Mesenchymal stem cell (in vitro differentiated cells and primary cell): Measurements from ENCODE around the gene IL7R.

Experiments
- DNase-seq: peaks from one replicate; pipeline ENCODE4 v3.0.0-alpha.2; 2013
- H2AFZ ChIP-seq: one replicate; pipeline ENCODE4 v1.6.1; 2013; ENCODE audit warnings: low read depth, mild to moderate bottlenecking, control low read depth, inconsistent platforms, low read length, moderate library complexity
- H2AK5ac ChIP-seq: 2 replicates; pipeline ENCODE4 v1.6.1; 2013; ENCODE audit warnings: low read length, moderate library complexity, mild to moderate bottlenecking, inconsistent platforms; ENCODE audit not compliant: severe bottlenecking
- H2BK120ac ChIP-seq: one replicate; pipeline ENCODE4 v1.6.1; 2013; ENCODE audit warnings: low read depth, mild to moderate bottlenecking, inconsistent platforms, low read length, moderate library complexity
- H2BK12ac ChIP-seq, 2 experiments: one replicate each; pipeline ENCODE4 v1.6.1; 2013; ENCODE audit warnings: inconsistent platforms in 2 of 2, low read length in 2 of 2, mild to moderate bottlenecking in 2 of 2, moderate library complexity in 2 of 2, control low read depth in 1 of 2
- H2BK15ac ChIP-seq: one replicate; pipeline ENCODE4 v1.6.1; 2013; ENCODE audit warnings: mild to moderate bottlenecking, low read depth, inconsistent platforms; ENCODE audit not compliant: poor library complexity, severe bottlenecking
- H2BK5ac ChIP-seq: 2 replicates; pipeline ENCODE4 v1.6.1; 2013; ENCODE audit warnings: low read depth, mild to moderate bottlenecking, low read length, control low read depth, inconsistent platforms; ENCODE audit not compliant: poor library complexity, severe bottlenecking
- H3K14ac ChIP-seq, 2 experiments: one replicate each; pipeline ENCODE4 v1.6.1; 2013; ENCODE audit warnings: inconsistent platforms in 2 of 2, low read length in 2 of 2, control low read depth in 1 of 2, mild to moderate bottlenecking in 1 of 2, moderate library complexity in 1 of 2
- H3K18ac ChIP-seq, 2 experiments: one replicate each; pipeline ENCODE4 v1.6.1; 2013; ENCODE audit warnings: inconsistent platforms in 2 of 2, low read length in 2 of 2, control low read depth in 1 of 2, low read depth in 1 of 2, mild to moderate bottlenecking in 1 of 2
- H3K23ac ChIP-seq, 2 experiments: one replicate each; pipeline ENCODE4 v1.6.1; 2013; ENCODE audit warnings: inconsistent platforms in 2 of 2, low read length in 2 of 2, mild to moderate bottlenecking in 2 of 2, moderate library complexity in 2 of 2, control low read depth in 1 of 2
- H3K27ac ChIP-seq: 2 replicates; pipeline ENCODE4 v1.5.1; 2013; ENCODE audit warnings: mild to moderate bottlenecking, moderate library complexity, low read length, control low read depth, inconsistent platforms; ENCODE audit not compliant: poor library complexity, severe bottlenecking
- H3K27me3 ChIP-seq, 2 experiments: 2 replicates each; pipeline versions ENCODE4 v1.6.1 to v1.7.0; 2013; ENCODE audit warnings: low read length in 2 of 2, mild to moderate bottlenecking in 2 of 2, moderate library complexity in 2 of 2, control low read depth in 1 of 2, inconsistent platforms in 1 of 2; ENCODE audit not compliant: control insufficient read depth in 1 of 2, insufficient read depth in 1 of 2
- H3K36me3 ChIP-seq, 2 experiments: 2 replicates each; pipeline versions ENCODE4 v1.6.1 to v1.7.0; 2013; ENCODE audit warnings: low read length in 2 of 2, control low read depth in 1 of 2, inconsistent platforms in 1 of 2, low read depth in 1 of 2, mild to moderate bottlenecking in 1 of 2; ENCODE audit not compliant: insufficient read depth in 2 of 2, control insufficient read depth in 1 of 2
- H3K4ac ChIP-seq, 2 experiments: one replicate each; pipeline ENCODE4 v1.6.1; 2013; ENCODE audit warnings: inconsistent platforms in 2 of 2, low read length in 2 of 2, mild to moderate bottlenecking in 2 of 2, moderate library complexity in 2 of 2, control low read depth in 1 of 2, low read depth in 1 of 2
- H3K4me1 ChIP-seq: 2 replicates; pipeline ENCODE4 v1.6.1; 2013; ENCODE audit warnings: low read depth, low read length, control low read depth; ENCODE audit not compliant: control insufficient read depth, insufficient read depth
- H3K4me2 ChIP-seq: 2 replicates; pipeline ENCODE4 v1.6.1; 2013; ENCODE audit warnings: low read length, mild to moderate bottlenecking, inconsistent platforms; ENCODE audit not compliant: poor library complexity, severe bottlenecking
- H3K4me3 ChIP-seq, 2 experiments: 2 replicates each; pipeline versions ENCODE4 v1.5.1 to v1.7.0; 2013; ENCODE audit warnings: low read length in 2 of 2, mild to moderate bottlenecking in 2 of 2, control low read depth in 1 of 2, low read depth in 1 of 2; ENCODE audit not compliant: insufficient read depth in 1 of 2
- H3K79me1 ChIP-seq: replicated peaks from 2 replicates; pipeline ENCODE4 v1.6.1; 2013; ENCODE audit warnings: mild to moderate bottlenecking, control low read depth, low read length, inconsistent platforms; ENCODE audit not compliant: poor library complexity, severe bottlenecking
- H3K9ac ChIP-seq: 2 replicates; pipeline ENCODE4 v1.7.0; 2013; ENCODE audit warnings: mild to moderate bottlenecking, low read length, moderate library complexity
- H3K9me3 ChIP-seq: 2 replicates; pipeline ENCODE4 v1.7.0; 2013; ENCODE audit warnings: mild to moderate bottlenecking, low read length; ENCODE audit not compliant: control insufficient read depth
- H4K8ac ChIP-seq: one replicate; pipeline ENCODE4 v1.6.1; 2013; ENCODE audit warnings: inconsistent platforms, mild to moderate bottlenecking, low read length, moderate library complexity
- H4K91ac ChIP-seq: one replicate; pipeline ENCODE4 v1.6.1; 2013; ENCODE audit warnings: mild to moderate bottlenecking, low read length, inconsistent platforms
- WGBS: methylation state at CpG from one replicate; pipeline ENCODE4 v1.1.7; 2013; ENCODE audit warnings: mixed read lengths; 5-methylcytosine and 5-hydroxymethylcytosine counted together

Gene IL7R

GRCh38 chr5:35832762-35833161, 23.9 kb upstream of the IL7R start:
- Histone ChIP-seq H2BK5ac (no peak overlapping the region), H3K79me1 (no peaks in the 10 kb centered on the region)

GRCh38 chr5:35833224-35833623, 23.5 kb upstream of the IL7R start:
- H3K4me1 ChIP-seq, result no peaks in the 10 kb centered on the region
- no peak overlapping the region for H2BK12ac ChIP-seq
- no peak overlapping the region for H2AK5ac ChIP-seq
- H3K14ac ChIP-seq, result no peak overlapping the region
- WGBS, result 96% methylated on average over 2 of the region's 2 CpGs
- no peaks in the 10 kb centered on the region for H3K27me3 ChIP-seq
- no peak overlapping the region for H4K91ac ChIP-seq
- H3K4ac ChIP-seq, result no peak overlapping the region
- H3K23ac ChIP-seq, result no peak overlapping the region
- no peak overlapping the region for H3K18ac ChIP-seq
- H3K9me3 ChIP-seq, result no peaks in the 10 kb centered on the region
- no peak overlapping the region for H2AFZ ChIP-seq
- H3K4me2 ChIP-seq, result no peak overlapping the region
- H4K8ac ChIP-seq, result no peak overlapping the region
- H3K27ac ChIP-seq, result no peak overlapping the region
- no peak overlapping the region for H3K9ac ChIP-seq
- H3K79me1 ChIP-seq, result no peaks in the 10 kb centered on the region
- no peak overlapping the region for H3K4me3 ChIP-seq
- no peak overlapping the region for H2BK15ac ChIP-seq
- H2BK120ac ChIP-seq, result no peak overlapping the region
- no peak for DNase-seq
- no peaks in the 10 kb centered on the region for H3K36me3 ChIP-seq
- H2BK5ac ChIP-seq, result no peak overlapping the region

More at GRCh38 chr5:35832762-35833161, 23.9 kb upstream of the IL7R start:
- H2BK15ac ChIP-seq, result no peak overlapping the region
- no peak overlapping the region for H2BK120ac ChIP-seq
- no peak overlapping the region for H2AFZ ChIP-seq
- no peak overlapping the region for H4K91ac ChIP-seq
- H3K23ac ChIP-seq, result no peak overlapping the region
- H3K27ac ChIP-seq, result no peak overlapping the region
- H3K18ac ChIP-seq, result no peak overlapping the region
- no peak overlapping the region for H3K9ac ChIP-seq
- no peaks in the 10 kb centered on the region for H3K4me1 ChIP-seq
- no peak overlapping the region for H3K4ac ChIP-seq
- H3K36me3 ChIP-seq, result no peaks in the 10 kb centered on the region
- H3K4me2 ChIP-seq, result no peak overlapping the region
- H3K4me3 ChIP-seq, result no peak overlapping the region
- WGBS, result 100% methylated on average over 1 of the region's 2 CpGs
- no peak overlapping the region for H4K8ac ChIP-seq
- no peaks in the 10 kb centered on the region for H3K9me3 ChIP-seq
- DNase-seq, result peak; percentile 6
- H3K27me3 ChIP-seq, result no peaks in the 10 kb centered on the region
- no peak overlapping the region for H3K14ac ChIP-seq
- no peak overlapping the region for H2BK12ac ChIP-seq
- H2AK5ac ChIP-seq, result no peak overlapping the region

- Histone ChIP-seq H2BK120ac (no peak overlapping the region), H2AFZ (no peak overlapping the region), H3K18ac (no peak overlapping the region), H3K79me1 (no peaks in the 10 kb centered on the region), H3K9ac (no peak overlapping the region), H2AK5ac (no peak overlapping the region), H3K9me3 (no peaks in the 10 kb centered on the region), H2BK5ac (no peak overlapping the region), H3K4ac (no peak overlapping the region), H3K14ac (no peak overlapping the region), H2BK15ac (no peak overlapping the region), H3K23ac (no peak overlapping the region), H3K27ac (no peak overlapping the region), H3K36me3 (no peaks in the 10 kb centered on the region), H2BK12ac (no peak overlapping the region), H3K27me3 (no peaks in the 10 kb centered on the region), H3K4me2 (no peak overlapping the region), H4K91ac (no peak overlapping the region), H3K4me3 (no peak overlapping the region), H4K8ac (no peak overlapping the region), H3K4me1 (peaks cover 1% of the 10 kb centered on the region)
- DNase-seq, result no peak
- 92% methylated on average over 5 of the region's 7 CpGs for WGBS
Observed at GRCh38 chr5:35835796-35836742, 20.6 kb upstream of the IL7R start.

GRCh38 chr5:35838370-35839042, 18.2 kb upstream of the IL7R start:
- Histone ChIP-seq H3K4me1 (peaks cover 1% of the 10 kb centered on the region), H3K27me3 (no peaks in the 10 kb centered on the region)

More at GRCh38 chr5:35838370-35839042, 18.2 kb upstream of the IL7R start:
- 98% methylated on average over 4 of the region's 5 CpGs for WGBS
- Histone ChIP-seq H3K4me3 (no peak overlapping the region), H3K27ac (no peak overlapping the region), H3K9ac (no peak overlapping the region), H3K36me3 (no peaks in the 10 kb centered on the region), H2AFZ (no peak overlapping the region), H2AK5ac (no peak overlapping the region), H3K18ac (no peak overlapping the region), H2BK12ac (no peak overlapping the region), H2BK120ac (no peak overlapping the region), H2BK15ac (no peak overlapping the region), H3K23ac (no peak overlapping the region), H3K14ac (no peak overlapping the region), H4K91ac (no peak overlapping the region), H3K4ac (no peak overlapping the region), H2BK5ac (no peak overlapping the region), H3K79me1 (no peaks in the 10 kb centered on the region), H3K9me3 (peaks cover 6% of the 10 kb centered on the region), H3K4me2 (no peak overlapping the region), H4K8ac (no peak overlapping the region)
- no peak for DNase-seq
